SH-SY5Y (cell line): ENCODE measurements around the gene TTLL3.

ENCODE experiments used
- GATA2 ChIP-seq: IDR thresholded peaks from 2 replicates; pipeline ENCODE4 v1.6.1; 2011; ENCODE audit warnings: mild to moderate bottlenecking, low read depth, low read length
- GATA3 ChIP-seq: IDR thresholded peaks from 2 replicates; pipeline ENCODE4 v1.6.1; 2011; ENCODE audit warnings: low read depth, mild to moderate bottlenecking, low read length, moderate library complexity

DNA sequence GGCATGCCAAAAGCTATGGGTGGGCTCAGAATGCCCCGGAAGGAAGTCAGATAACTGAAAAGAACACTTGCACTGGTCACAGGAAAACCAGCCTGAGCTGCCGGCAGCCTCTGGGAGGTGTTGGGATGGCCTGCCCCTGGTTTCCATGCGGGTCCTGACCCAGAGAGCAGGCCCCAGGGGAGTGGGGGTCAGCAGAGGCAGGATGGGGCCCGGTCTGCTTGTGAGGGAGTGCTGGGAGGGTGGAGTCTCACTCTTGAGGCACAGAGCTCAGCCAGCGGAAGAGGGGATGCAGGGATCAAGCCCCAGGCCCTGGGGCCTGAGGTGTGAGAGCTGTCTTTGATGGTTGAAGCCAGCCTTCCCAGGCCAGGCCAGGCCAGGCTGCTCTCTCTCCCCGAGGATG is 36.2 kb downstream of the TTLL3 start:
- TF ChIP-seq GATA2 (no peak), GATA3 (no peak)
